ENCODE measurements around the gene FIGN. TPM values are rescaled to one million over a fixed set of nuclear protein-coding genes. Genes with fewer than 3 reads are reported as not detected.

Gene FIGN
- total RNA-seq, 4 donors from 2014 or later: 3.7 to 14.1 (median 11.6) TPM

GRCh38 chr2:163665817-163666216, 70.0 kb downstream of the FIGN start:
- TF ChIP-seq, protein P1, sequence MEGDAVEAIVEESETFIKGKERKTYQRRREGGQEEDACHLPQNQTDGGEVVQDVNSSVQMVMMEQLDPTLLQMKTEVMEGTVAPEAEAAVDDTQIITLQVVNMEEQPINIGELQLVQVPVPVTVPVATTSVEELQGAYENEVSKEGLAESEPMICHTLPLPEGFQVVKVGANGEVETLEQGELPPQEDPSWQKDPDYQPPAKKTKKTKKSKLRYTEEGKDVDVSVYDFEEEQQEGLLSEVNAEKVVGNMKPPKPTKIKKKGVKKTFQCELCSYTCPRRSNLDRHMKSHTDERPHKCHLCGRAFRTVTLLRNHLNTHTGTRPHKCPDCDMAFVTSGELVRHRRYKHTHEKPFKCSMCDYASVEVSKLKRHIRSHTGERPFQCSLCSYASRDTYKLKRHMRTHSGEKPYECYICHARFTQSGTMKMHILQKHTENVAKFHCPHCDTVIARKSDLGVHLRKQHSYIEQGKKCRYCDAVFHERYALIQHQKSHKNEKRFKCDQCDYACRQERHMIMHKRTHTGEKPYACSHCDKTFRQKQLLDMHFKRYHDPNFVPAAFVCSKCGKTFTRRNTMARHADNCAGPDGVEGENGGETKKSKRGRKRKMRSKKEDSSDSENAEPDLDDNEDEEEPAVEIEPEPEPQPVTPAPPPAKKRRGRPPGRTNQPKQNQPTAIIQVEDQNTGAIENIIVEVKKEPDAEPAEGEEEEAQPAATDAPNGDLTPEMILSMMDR (IDR thresholded peaks at IDR 0.05; ENCODE audit: low read depth): no peak

DNA sequence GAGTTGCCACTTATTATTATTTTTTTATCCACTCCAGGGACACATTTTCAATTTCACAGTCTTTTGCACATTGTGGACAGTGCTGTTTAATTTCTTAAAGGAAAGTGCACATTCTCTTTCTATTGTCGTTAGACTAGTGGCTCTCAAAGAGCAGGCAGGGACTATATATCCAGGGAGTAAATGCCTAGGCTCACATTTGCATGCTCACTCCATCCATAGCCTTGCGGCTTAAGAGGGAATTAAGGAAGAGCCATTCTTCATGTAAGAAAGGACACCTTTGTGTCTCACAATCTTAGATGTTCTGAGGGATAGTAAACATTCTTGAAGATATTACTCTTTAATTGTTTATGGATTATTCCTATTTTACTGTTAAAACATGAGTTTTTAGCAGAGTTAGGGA, 70.8 kb downstream of the FIGN start:
- TF ChIP-seq, protein P1 (IDR thresholded peaks at IDR 0.05; ENCODE audit: low read depth): no peak

DNA sequence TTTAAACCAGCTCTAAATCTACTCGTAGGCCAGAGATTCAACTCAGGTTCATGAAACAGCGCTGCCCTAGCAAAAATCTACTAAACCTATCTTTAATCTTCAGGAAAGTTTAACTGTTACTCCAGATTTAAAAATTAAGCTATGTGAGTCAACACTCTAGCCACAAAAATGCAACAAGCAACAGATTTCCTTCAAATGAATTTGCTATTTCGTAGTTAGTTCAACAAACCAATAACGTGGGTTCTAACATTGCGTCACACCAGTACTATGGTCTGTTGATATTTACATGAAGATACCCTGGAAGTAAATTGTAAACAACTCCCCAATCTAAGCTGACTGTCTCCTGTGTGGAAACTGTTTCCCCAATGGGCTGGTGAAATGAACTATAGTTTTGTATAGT, 71.2 kb downstream of the FIGN start:
- TF ChIP-seq, protein P1 (IDR thresholded peaks at IDR 0.05; ENCODE audit: low read depth): no peak

DNA sequence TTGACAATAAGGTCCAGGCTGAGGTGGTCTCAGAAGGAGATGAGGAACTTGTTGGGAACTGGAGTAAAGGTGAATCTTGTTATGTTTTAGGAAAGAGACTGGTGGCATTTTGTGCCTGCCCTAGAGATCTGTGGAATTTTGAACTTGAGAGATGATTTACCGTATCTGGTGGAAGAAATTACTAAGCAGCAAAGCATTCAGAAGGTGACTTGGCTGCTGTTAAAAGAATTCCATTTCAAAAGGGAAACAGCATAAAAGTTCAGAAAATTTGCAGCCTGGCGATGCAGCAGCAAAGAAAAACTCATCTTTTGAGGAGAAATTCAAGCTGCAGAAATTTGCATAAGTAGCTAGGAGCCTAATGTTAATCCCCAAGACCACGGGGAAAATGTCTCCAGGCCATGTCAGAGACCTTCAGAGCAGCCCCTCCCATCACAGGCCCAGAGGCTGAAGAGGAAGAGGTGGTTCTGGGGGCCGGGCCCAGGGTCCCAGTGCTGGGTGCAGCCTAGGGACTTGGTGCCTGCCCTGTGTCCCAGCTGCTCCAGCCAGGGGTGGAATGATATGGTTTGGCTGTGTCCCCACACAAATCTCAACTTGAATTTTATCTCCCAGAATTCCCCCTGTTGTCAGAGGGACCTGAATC, 73.5 kb downstream of the FIGN start:
- TF ChIP-seq, protein P1 (IDR thresholded peaks at IDR 0.05; ENCODE audit: low read depth): no peak

- TF ChIP-seq, protein P1 (IDR thresholded peaks at IDR 0.05; ENCODE audit: low read depth): no peak
These were observed 76.6 kb downstream of the FIGN start for GRCh38 chr2:163659224-163659623.

DNA sequence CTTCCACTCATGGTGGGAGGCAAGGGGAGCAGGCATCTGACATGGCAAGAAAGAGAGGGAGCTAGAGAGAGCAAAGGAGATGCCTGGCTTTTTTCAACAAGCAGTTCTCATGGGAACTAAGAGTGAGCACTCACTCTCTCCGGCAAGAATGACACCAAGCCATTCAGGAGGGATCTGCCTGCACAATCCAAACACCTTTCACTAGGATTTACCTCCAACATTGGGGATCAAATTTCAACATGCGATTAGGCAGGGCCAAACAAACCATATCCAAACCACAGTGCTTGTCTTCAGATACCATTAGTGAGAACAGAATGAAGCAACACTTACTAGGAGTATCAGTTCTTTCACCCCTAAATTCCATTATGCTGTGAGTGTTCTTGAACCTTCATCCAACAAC, 77.3 kb downstream of the FIGN start:
- TF ChIP-seq, protein P1 (IDR thresholded peaks at IDR 0.05; ENCODE audit: low read depth): no peak

GRCh38 chr2:163657281-163657656, 78.5 kb downstream of the FIGN start:
- TF ChIP-seq, protein P1 (IDR thresholded peaks at IDR 0.05; ENCODE audit: low read depth): no peak
